H1 (cell line): ENCODE results near the gene SMARCA4. TPM values are rescaled to one million over a fixed set of nuclear protein-coding genes. Genes with fewer than 3 reads are reported as not detected.

Source experiments
- ASH2L ChIP-seq: fragments of 200-600, 300-600 bp; sonication (generic); IDR thresholded peaks from one replicate; pipeline ENCODE4 v1.7.1; 2017; ENCODE audit warnings: low read length
- BCL11A ChIP-seq, 2 experiments: IDR thresholded peaks; one replicate each; pipeline ENCODE4 v1.6.1; 2011; ENCODE audit warnings: low read depth in 2 of 2, low read length in 2 of 2, mild to moderate bottlenecking in 2 of 2
- CHD1 ChIP-seq: IDR thresholded peaks from 2 replicates; pipeline ENCODE4 v1.6.1; 2012; ENCODE audit warnings: low read depth, low read length, improper control_type of control experiment
- CTBP2 ChIP-seq: IDR thresholded peaks from 2 replicates; pipeline ENCODE4 v1.7.0; 2011; ENCODE audit warnings: borderline replicate concordance, mild to moderate bottlenecking, moderate library complexity, mixed read lengths, low read length; ENCODE audit not compliant: insufficient read depth, insufficient read length
- POLR2A ChIP-seq, 2 experiments: IDR thresholded peaks; 1 replicate in 1 of 2; 2 replicates in 1 of 2; pipeline ENCODE4 v1.6.1; 2011; ENCODE audit warnings: low read depth in 2 of 2, low read length in 2 of 2, mild to moderate bottlenecking in 2 of 2; ENCODE audit errors: control extremely low read depth in 1 of 2
- TAF7 ChIP-seq: optimal IDR thresholded peaks from 2 replicates; pipeline ENCODE3; 2011; ENCODE audit warnings: low read depth, mild to moderate bottlenecking, inconsistent platforms, low read length, moderate library complexity, borderline replicate concordance
- TBP ChIP-seq: IDR thresholded peaks from 2 replicates; pipeline ENCODE4 v1.6.1; 2011; ENCODE audit warnings: low read depth, low read length, improper control_type of control experiment
- polyA plus RNA-seq, 7 experiments: library from polyadenylated mRNA; depleted of rRNA in 3 of 7; stranded (reverse) in 5 of 7; unstranded in 2 of 7; fragments of >200 nt in 5 of 7; fragments of 200-250 nt in 2 of 7; gene quantifications; 1 replicate in 5 of 7; 2 replicates in 1 of 7; 4 replicates in 1 of 7; pipeline versions ENCODE4 v1.2.1 to v1.2.3, GENCODE V29; 2011 to 2013; ENCODE audit warnings: missing spikeins in 2 of 7, mixed read lengths in 2 of 7
- total RNA-seq: library from RNA; stranded (reverse); fragmentation: NEBNext Ultra II Directional; extraction: Animal tissue kit (Norgen Biotek cat#: 25700); gene quantifications from 2 replicates; pipeline ENCODE4 v1.2.1, GENCODE V29; 2021

SMARCA4 gene
- total and polyA plus RNA-seq, 2 of the 8 experiments (the other 6 are each of a cell fraction or from before 2014, with no cell fraction given) = 86.4 to 263 TPM

DNA sequence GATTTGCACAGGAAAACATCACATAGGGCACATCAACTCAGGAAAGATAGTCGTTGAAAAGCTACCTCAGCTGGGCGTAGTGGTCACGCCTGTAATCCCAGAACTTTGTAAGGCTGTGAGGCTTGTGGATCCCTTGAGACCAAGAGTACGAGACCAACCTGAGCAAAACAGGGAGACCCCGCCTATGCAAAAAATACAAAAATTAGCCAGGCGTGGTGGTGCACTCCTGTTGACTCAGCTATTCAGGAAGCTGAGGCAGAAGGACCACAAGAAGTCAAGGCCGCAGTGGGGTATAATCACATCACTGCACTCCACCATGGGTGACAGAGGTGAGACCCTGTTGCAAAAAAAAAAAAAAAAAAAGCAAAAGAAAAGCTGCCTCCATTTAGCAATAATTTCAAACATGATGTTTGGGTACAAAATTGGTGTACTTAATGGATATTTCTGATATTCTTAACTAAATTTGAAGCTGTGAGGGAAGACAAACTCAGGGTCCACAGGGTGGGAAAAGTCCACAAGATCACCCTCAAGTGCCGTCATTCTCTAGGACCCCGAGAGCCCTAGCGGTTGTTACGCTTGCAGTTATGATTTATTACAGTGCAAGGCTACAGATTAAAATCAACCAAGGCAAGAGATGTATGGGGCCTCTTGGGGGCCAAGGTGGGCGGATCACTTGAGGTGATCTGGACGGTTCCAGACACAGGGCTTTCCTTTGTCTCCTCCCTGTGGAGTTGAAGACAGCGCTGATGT is 86.0 kb downstream of the SMARCA4 start (continued):
- TF ChIP-seq CTBP2 (no peak), BCL11A (IDR thresholded peaks at IDR 0.05; ENCODE audit: low read depth in 2 of 2, low read length in 2 of 2) (no peak), POLR2A (IDR thresholded peaks at IDR 0.05; ENCODE audit: control extremely low read depth in 1 of 2, low read depth in 2 of 2, low read length in 2 of 2) (no peak), TBP (no peak), TAF7 (no peak), ASH2L (no peak), CHD1 (no peak)
